ENCODE results near the gene HOXA4. TPM values are rescaled to one million over a fixed set of nuclear protein-coding genes. Genes with fewer than 3 reads are reported as not detected.

The HOXA4 gene
- polyA plus RNA-seq, 3 donors = 20.1 to 31.6 (median 23.8) TPM

DNA sequence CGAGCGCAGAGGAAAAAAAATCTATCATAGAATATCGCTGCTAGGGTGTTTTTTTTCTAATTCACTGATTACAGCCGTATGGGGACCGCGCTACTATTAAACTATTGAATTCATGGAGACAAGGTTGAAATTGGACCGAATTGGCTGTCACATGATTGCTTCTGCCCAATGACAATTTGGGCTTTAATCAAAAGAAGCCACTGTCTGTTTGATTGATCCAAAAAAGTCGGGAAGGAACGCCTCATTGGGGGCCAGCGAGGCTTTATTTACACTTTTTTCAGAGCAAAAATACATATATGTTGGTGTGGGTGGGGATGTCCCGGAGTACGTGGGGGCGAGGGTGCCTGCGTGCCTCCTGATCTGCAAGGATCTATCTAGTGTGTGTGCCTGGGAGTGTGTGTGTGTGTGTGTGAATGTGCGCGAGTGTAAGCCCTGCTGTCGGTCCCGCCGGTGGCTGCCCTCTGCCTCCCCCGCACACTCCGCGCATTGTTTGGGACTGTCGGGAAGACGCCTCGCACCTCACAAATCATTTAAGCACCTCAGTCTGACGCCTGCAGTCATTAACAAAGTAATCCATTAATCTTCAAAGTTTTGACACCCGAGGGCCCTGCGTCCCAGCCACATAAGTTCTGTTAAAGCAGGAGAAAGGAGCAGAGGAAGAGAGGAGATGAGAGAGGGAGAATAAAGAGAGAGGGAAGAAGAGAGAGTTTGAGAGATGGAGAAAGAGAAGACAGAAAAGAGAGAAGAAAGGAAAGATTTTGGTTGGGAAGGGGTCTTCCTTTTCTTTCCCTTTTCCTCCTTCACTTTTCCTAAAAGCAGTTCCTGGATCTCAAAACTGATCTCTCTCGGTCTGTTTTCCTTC lies 27.7 kb downstream of the HOXA4 start, which contains the start of gene HOXA2:
Gene HOXA2 (minus strand): TSS at position 103 of the 862 bp plus-strand sequence. CDS start 183 bp downstream, outside the sequence.
- peak in 4 of 11 donors; percentile 58 to 74 (median 69) for DNase-seq (ENCODE audit: extremely low read depth in 1 of 11, low read depth in 9 of 11, low spot score in 4 of 11)

DNA sequence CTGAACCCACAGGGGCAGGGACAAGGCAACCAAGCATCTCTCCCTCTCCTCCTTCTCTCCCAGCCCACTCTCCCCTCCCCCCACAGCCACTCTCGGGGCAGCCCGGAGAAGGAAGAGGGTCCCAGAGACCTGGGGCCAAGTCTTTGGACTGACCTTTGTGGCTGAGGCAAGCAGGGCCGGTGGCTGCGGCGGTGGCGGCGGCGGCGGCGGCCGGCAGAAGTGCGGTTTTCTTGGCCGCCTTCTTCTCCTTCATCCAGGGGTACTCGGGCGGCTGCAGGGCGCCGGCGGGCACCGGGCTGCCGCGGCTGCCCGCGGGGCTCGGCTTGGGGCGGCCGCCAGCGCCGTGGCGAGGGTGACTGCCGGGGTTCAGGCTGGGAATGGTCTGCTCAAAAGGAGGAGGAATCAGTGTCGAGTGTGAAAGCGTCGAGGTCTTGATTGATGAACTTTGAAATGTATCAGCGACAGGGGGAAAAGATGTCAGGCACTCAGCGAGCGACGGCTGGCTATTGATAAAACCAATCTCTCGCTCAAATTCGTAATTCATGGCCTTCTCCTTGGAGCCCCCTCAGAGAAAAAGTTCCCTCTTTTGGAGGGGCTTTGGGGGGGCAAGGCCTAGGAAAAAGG lies 28.5 kb downstream of the HOXA4 start:
- DNase-seq (ENCODE audit: extremely low read depth in 1 of 11, low read depth in 9 of 11, low spot score in 4 of 11) = peak in 3 of 11 donors; percentile 39 to 51 (median 48)

DNA sequence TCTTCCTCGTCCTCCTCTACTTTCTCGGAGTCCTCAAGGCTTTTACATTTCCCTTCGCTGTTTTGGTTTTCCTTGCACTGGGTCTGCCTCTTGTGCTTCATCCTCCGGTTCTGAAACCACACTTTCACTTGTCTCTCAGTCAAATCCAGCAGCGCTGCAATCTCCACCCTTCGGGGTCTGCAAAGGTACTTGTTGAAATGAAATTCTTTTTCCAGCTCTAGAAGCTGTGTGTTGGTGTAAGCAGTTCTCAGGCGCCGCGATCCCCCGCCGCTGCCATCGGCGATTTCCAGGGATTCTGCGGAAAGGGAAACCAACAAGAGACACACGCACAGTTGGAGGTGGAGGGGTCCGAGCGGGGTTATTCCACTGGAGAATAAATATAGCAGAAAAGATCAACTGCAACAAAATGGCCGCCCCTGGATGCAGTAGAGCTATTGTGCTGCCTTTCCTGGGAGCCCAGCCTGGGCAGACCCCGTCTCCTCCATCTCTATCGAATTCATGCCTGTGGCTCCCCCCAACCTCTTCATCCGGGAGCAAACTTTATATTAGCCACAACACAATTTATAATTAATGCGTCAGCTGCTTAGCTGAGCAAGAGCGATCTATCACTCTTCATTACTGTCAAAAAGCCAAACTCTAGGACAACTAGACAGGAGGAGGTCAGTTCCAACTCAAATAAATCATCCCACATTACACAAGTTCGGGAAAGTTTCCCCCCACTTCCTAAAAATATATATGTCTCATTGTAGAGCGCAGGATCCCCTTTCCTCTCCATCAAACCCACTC lies 29.2 kb downstream of the HOXA4 start:
- DNase-seq (ENCODE audit: extremely low read depth in 1 of 11, low read depth in 9 of 11, low spot score in 4 of 11) = peak in 5 of 11 donors; percentile 71 to 86 (median 78)

DNA sequence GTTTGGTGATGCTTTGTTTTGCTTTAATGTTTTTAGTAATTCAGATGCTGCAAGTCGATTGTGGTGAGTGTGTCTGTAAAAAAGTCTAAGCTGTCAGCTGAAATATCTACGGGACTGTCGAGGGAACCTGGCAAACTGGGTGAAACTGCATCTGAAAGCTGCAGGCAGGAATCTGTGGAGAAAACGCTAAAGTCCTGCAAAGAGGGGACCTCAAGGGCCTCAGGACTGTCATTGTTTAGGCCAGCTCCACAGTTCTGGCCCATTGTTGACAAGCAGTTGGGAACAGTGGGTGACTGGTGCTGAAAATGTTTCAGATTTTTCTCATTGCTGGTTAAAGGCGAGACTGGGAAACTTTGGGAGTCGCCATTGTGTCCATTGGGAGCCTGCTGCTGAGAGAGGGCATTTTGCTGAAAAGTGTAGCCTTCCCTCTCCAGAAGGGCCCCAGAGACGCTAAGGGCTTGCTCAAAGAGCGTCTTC lies 29.8 kb downstream of the HOXA4 start:
- DNase-seq (ENCODE audit: extremely low read depth in 1 of 11, low read depth in 9 of 11, low spot score in 4 of 11) = peak in 3 of 11 donors; percentile 34 to 43 (median 41)

DNA sequence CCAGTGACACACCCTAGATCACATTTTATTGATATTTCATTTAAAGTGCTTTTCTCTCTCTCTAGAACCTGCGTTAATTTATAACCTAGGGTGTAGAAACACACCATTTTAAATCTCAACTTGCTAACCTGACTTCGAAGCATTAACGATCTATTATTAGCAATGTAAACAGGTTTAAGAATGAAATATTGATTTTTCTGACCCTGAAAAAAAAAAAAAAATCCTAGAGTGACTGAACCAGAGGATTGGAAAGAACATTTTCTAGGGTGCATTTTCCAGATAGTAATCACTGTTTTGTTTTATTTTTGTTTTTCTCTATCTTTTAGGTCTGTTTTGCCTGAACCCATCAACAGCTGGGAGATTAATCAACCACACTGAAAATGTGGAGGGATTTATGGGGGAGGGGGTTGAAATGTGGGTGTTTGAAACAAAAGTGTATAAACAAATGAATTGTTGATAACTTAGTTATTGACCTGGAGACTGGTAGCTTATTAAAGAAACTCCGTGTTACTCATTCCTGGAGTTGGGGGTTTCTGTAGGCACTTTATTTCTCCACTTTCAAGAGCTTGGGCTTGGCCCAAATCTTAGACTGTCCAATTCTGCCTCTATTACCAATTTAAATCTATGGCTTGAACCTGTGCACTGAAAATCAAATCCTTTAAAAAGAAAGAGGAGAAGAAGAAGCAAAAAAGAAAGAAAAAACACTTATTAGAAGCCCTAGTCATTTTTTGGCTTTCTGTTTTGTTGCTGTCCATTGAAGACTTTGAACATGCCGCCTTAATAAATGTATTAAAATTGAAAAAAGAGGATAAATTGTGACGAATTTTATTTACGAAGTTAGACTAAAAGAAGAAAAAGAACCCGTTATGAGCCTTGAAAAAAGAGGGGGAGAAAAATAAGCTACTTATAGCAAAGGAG lies 30.8 kb downstream of the HOXA4 start:
- peak in 1 of 11 donors; percentile 34 for DNase-seq (ENCODE audit: extremely low read depth in 1 of 11, low read depth in 9 of 11, low spot score in 4 of 11)

DNA sequence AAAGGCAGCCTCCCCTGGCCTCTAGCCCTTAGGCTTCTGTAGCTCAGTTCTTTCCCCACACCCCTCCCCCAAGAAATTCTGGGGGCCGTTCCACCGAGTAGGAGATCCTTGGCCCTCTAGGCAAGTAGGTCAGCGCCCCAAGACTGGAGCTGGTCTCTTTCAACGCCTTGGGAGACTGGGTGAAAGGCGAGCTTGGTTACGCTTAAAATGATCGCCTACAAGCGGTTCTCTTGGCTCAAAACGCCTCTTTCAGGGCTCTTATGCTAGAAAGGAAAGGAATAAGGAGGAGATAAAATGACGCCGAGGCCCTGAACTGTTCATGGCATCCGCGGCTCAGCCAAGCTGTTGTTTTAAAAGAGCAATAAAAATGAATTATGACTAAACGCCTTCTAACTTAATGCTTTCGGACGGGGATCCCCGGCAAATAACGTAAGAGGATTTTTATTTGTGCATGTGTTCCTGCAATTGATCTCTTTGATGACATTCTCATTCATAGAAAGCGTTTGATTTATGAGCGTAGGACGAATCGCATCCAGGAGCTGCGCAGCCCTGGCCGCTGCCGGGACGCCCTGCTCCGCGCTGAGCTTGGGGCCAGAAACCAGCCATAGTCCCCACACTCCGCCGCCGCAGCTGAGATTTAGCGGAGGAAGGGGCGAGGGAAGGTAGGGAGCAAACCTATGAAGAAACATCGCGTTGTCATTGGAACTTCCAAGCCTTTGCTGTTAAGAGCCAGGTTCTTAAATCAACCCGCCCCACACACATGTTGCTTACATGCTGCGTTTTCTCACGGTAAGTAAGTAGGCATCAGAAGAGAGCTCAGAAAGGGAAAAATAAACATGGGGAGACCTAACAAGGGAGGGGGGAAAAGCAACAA lies 31.7 kb downstream of the HOXA4 start:
- DNase-seq (ENCODE audit: extremely low read depth in 1 of 11, low read depth in 9 of 11, low spot score in 4 of 11) = peak in 3 of 11 donors; percentile 78 to 84 (median 82)

DNA sequence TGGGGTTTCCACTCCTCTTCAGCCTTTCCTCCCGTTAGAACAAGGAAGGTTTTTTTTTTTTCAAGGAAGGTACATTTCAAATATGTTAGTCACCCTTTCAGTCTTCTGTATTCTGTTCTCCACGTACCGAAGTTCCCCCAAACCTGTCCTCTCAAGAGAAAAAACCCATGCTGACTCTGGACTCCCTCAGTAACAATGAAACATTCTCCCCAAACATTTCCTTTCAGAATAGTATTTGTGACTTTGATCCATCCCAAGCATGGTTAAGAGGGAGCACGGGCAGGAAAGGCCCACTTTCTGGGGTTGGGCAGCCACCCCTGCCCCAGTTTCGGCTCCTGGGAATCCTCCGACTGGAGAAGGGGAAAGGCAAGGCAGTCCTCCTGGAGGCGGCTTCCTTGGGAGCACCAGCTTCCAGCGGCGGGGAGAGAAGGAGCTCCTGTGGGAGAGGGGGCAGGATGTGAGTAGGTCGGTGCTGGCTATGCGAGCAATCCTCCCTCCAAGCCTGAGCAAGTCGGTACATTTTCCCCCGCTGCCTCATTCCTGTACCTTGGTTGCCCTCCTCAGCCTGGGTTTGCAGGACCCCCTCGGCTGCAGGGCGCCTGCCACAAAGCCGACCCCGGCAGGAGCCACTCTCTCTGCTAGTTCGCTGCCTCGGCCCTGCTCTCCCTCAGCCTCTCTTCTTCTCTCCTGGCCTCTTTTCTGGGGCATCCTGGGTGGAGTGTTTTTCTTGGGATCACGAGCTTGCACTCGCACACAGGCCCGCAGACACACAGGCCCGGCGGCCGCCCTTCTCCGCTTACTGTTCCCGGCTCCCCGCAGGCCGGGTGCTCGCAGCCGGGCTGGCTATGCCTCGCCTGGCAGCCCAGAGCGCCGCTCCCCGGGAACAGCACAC lies 32.6 kb downstream of the HOXA4 start:
- no peak for DNase-seq (ENCODE audit: extremely low read depth in 1 of 11, low read depth in 9 of 11, low spot score in 4 of 11)

DNA sequence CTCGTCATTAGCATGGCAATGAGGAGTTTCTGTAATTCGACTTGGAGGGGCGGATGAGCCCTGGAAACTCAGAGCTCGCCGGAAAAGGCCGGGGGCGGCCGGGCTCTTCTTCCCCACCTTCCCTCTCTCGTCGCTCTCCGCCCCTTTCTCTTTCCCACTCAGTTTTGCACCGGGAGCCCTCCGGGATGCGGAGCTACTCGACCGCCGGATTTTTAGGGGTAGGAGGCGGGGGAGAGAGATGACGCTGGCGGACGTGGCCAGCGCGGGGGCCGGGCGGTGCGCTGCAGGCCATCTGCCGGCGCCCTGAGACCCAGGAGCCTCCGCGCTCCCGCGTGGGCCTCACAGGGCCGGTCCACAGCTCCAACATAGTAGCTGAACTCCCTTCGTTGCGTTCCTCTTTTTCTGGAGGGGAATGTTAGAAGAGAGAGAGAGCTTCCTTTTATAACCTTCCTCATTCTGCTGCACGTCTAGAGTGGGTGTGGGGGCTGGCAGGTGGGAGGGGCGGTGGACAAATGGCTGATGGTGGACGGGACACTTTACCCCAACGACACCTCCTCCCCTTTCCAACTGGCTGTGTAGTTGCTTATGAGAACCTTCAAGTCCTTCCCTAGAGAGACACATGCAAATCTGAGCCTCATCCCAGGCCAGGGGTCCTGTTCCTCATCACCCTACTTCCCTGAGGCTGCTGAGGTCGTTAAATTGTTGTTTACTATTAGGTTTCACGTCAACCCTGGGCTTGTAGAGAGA lies 33.6 kb downstream of the HOXA4 start:
- DNase-seq (ENCODE audit: extremely low read depth in 1 of 11, low read depth in 9 of 11, low spot score in 4 of 11) = peak in 2 of 11 donors; percentile 40 to 48

DNA sequence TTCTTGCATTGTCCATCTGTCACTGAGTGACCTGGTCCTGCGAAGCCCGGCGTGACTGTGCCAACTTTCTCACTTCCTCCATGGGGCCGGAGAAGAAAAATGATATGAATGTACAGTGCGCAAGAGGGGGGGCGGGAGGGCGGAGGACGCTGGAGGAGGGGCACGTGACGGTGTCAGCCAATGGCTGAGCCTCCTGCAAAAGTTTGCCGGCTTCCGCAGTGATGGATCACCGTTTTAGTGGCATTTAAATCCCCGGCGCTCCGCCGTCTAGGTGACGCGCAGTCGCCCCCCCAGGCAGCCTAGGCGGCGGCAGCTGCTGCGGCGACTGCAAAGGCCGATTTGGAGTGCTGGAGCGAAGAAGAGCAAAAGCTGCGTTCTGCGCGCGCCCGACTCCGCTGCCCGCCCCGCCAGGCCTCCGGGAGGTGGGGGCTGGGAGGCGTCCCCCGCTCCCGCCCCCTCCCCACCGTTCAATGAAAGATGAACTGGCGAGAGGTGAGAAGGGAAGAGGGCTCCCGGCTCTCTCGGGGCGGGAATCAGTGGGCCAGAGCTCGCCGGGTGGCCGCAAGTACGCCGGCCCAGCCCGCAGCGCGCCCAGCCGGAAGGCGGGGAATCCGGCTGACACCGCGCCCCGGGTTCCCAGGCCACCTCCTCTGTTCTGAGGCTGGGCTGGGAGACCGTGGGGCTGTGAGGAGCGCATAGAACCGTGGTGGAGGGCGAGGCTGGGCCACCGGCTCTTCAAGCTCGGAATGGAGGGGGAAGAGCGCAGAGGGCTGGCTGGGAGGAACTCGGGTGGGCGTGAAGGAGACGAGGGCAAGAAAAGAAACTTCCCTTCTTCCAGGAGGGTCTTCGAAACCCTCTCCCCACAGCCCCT lies 34.4 kb downstream of the HOXA4 start, which contains the start of gene HOXA1:
Gene HOXA1 (minus strand): TSS at position 104 of the 871 bp plus-strand sequence. CDS start 88 bp downstream, at position 16.
- DNase-seq (ENCODE audit: extremely low read depth in 1 of 11, low read depth in 9 of 11, low spot score in 4 of 11) = peak in 9 of 11 donors; percentile 78 to 93 (median 89)

DNA sequence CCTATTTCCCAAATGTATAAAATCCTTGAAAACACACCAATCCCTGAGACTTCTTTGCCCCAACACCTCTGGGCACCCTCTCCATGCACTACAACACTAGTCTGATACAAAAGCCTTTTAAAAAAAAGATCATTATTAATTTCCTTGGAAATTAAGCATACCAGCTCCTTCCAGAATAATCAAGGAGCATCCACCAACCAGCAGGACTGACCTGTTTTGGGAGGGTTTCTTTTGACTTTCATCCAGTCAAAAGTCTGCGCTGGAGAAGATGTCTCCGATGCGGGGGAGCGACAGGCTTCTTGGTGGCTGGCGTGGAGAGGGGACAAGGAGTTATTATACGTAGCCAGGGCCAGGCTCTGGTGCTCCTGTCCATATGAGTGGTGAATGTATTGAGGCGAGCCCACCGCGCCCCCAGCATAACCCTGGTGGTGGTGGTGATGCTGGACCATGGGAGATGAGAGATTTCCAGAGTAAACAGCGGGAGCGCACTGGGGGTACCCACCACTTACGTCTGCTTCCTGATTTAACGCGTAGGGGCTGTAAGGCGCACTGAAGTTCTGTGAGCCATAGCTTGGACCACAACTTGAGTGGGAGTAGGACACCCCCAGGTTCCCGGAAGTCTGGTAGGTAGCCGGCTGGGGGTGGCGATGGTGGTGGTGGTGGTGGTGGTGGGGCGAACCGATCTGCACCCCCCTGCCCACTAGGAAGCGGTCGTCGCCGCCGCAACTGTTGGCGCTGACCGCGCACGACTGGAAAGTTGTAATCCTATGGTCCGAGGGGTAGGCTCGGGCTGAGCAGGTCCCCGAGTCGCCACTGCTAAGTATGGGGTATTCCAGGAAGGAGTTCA lies 35.3 kb downstream of the HOXA4 start:
- no peak for DNase-seq (ENCODE audit: extremely low read depth in 1 of 11, low read depth in 9 of 11, low spot score in 4 of 11)

DNA sequence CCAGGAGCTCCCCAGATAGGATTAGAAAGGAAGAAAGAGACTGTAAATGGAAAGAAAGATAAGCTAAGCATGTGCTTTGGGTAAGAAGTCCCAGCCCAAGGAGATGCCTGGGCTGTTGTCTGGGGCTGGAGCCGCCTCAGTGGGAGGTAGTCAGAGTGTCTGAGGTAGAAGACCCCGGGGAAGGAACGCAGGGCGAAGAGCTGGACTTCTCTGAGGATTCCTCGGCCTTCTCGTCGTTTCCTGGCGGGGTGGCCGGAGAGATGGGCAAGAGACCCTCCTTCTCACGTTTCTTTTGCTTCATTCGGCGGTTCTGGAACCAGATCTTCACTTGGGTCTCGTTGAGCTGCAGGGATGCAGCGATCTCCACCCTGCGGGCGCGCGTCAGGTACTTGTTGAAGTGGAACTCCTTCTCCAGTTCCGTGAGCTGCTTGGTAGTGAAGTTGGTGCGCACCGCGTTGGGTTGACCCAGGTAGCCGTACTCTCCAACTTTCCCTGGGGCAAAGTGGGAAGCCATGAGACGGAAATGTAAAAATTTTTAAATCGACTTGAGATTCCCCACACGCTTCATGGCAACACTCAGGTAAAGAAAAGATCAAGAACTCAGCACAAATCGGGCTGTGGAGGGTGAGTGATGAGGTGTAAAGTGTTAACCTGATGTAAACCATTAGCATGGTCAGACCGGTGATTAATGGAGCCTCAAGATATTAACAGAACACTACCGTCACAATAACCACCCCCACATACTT lies 36.1 kb downstream of the HOXA4 start:
- DNase-seq (ENCODE audit: extremely low read depth in 1 of 11, low read depth in 9 of 11, low spot score in 4 of 11) = no peak

DNA sequence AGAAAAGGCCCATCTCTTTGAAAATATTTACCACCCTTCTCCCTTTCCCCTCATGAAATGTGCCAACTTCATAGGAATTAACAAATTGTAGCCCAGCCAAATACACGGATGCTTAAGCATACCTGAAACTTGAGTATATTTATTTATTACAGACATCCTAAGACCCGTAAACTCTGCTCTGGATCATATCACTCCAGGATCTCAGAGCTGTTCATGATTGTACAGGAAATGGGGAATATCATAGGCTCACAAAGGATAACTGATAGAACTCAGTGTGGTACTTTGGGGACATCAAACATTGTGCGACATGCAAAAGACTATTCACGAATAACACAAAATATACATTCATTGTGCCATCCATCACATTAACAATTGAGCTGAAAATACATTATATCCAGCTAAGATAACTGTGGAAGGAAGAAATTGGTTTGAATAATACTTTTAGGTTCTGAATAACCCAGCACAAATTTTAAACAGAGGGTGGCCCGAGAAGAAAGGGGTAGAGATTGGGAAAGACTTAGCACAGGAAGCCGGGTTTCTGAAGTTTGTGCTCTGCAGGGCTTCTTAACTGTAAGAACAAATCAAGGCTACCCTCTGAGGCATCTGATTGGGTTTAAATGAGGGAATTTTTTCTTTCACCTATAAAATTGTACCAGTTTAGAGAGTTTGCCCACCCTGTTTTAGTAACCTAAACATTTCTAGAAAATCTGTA lies 37.2 kb downstream of the HOXA4 start:
- DNase-seq (ENCODE audit: extremely low read depth in 1 of 11, low read depth in 9 of 11, low spot score in 4 of 11) = no peak

DNA sequence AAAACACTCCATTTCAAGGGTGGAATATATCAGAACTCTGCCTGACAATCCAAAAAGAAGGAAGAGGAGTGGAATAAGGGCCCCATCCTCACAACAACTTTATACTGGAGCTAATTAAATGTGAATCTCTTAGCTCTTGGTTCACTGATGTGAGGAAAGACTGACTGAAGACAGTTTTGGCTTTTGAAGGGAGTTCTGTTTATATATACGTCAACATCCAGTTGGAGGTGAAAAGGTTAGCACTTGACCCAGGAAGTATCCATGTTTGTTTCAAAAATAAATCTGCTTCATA lies 37.8 kb downstream of the HOXA4 start:
- DNase-seq (ENCODE audit: extremely low read depth in 1 of 11, low read depth in 9 of 11, low spot score in 4 of 11) = no peak

Data from renal cortex interstitium (tissue), 11 donors.